A549 (cell line): ENCODE results near the gene SERPIND1. TPM values are rescaled to one million over a fixed set of nuclear protein-coding genes. Genes with fewer than 3 reads are reported as not detected.

Experiments
- ATAC-seq, 2 experiments: fragments of 200-7000 bp in 1 of 2; fragments of >200 bp in 1 of 2; cut with Nextera tagmentation in 1 of 2; cut with Tn5 transposase in 1 of 2; 3 replicates each; pipeline versions ENCODE4 v1.8.0 to v1.9.1; 2018 to 2020; ENCODE audit warnings: mild to moderate bottlenecking in 1 of 2, moderate library complexity in 1 of 2
- CTCF ChIA-PET: fragments of 300-600 bp; sonication (Branson Sonifier 250); formaldehyde crosslinking; extraction: SDS; loops from one replicate; lab custom pipeline; 2021; ENCODE audit warnings: antibody characterized with exemption, inconsistent platforms; lab: Yijun Ruan, JAX
- POLR2A ChIA-PET: fragments of 350-600 bp; formaldehyde crosslinking; extraction: SDS; loops from one replicate; lab custom pipeline; 2021; ENCODE audit warnings: antibody characterized with exemption, inconsistent platforms; lab: Yijun Ruan, JAX
- DNase-seq, 2 experiments: peaks; one replicate each; pipeline versions ENCODE4 v3.0.0 to v3.0.0-alpha.2; 2011 to 2016; ENCODE audit warnings: low read depth in 1 of 2, low spot score in 1 of 2
- FAIRE-seq: peaks from 2 replicates; lab custom pipeline; 2011; peaks lifted over from hg19 to GRCh38; lab: Jason Lieb, UNC
- H3K27ac ChIP-seq, 2 experiments: fragments of >200 bp; sonication (Bioruptor Twin); formaldehyde crosslinking; 3 replicates each; pipeline ENCODE4 v1.5.1; 2016 to 2017
- H3K4me1 ChIP-seq: fragments of >200 bp; sonication (Bioruptor Twin); formaldehyde crosslinking; 3 replicates; pipeline ENCODE4 v1.6.1; 2016
- H3K4me2 ChIP-seq: fragments of >200 bp; sonication (Bioruptor Twin); formaldehyde crosslinking; 3 replicates; pipeline ENCODE4 v1.6.1; 2016
- H3K4me3 ChIP-seq: fragments of >200 bp; sonication (Bioruptor Twin); formaldehyde crosslinking; 3 replicates; pipeline ENCODE4 v1.5.1; 2016
- H3K9me3 ChIP-seq: fragments of >200 bp; sonication (Bioruptor Twin); formaldehyde crosslinking; 3 replicates; pipeline ENCODE4 v1.6.1; 2016
- CEBPB ChIP-seq, 2 experiments: fragments of >200 bp in 1 of 2; sonication (Bioruptor Twin) in 1 of 2; formaldehyde crosslinking in 1 of 2; IDR thresholded peaks; 2 replicates each; pipeline ENCODE4 v1.6.1; 2012 to 2016
- CHD2 ChIP-seq: fragments of 150-350 bp; IDR thresholded peaks from 2 replicates; pipeline ENCODE4 v1.6.1; 2014; ENCODE audit warnings: low read length; ENCODE audit not compliant: partially characterized antibody
- FOSB ChIP-seq: fragments of 250-450 bp; sonication (Bioruptor Pico); IDR thresholded peaks from 2 replicates; pipeline ENCODE4 v1.5.0; 2020; ENCODE audit warnings: mild to moderate bottlenecking, moderate library complexity
- FOXS1 ChIP-seq: fragments of 250-450 bp; sonication (Bioruptor Pico); IDR thresholded peaks from 2 replicates; pipeline ENCODE4 v1.5.0; 2020; ENCODE audit warnings: mild to moderate bottlenecking, moderate library complexity
- HMGXB4 ChIP-seq: fragments of 250-450 bp; sonication (Bioruptor Pico); IDR thresholded peaks from 2 replicates; pipeline ENCODE4 v1.5.0; 2021; ENCODE audit warnings: mild to moderate bottlenecking, moderate library complexity, borderline replicate concordance
- JUN ChIP-seq, 2 experiments: fragments of >200 bp; sonication (Bioruptor Twin); formaldehyde crosslinking; IDR thresholded peaks; 2 replicates in 1 of 2; 3 replicates in 1 of 2; pipeline ENCODE4 v1.6.1; 2016 to 2017
- JUNB ChIP-seq: fragments of >200 bp; sonication (Bioruptor Twin); formaldehyde crosslinking; IDR thresholded peaks from 2 replicates; pipeline ENCODE4 v1.6.1; 2016
- KDM5A ChIP-seq: fragments of 200-600 bp; sonication (generic); IDR thresholded peaks from 2 replicates; pipeline ENCODE4 v1.6.1; 2016; ENCODE audit warnings: antibody characterized with exemption, mild to moderate bottlenecking
- NFE2L2 ChIP-seq: fragments of 150-350 bp; conservative IDR thresholded peaks from 2 replicates; pipeline ENCODE4 v1.6.1; 2014; ENCODE audit warnings: low read length
- PHF8 ChIP-seq: fragments of 200-600 bp; sonication (generic); IDR thresholded peaks from 2 replicates; pipeline ENCODE4 v1.6.1; 2016; ENCODE audit warnings: low read depth, mild to moderate bottlenecking, antibody characterized with exemption, moderate library complexity, borderline replicate concordance
- RARB ChIP-seq: fragments of 250-450 bp; sonication (Bioruptor Pico); IDR thresholded peaks from 2 replicates; pipeline ENCODE4 v1.8.0; 2021; ENCODE audit warnings: mild to moderate bottlenecking, moderate library complexity
- RFX5 ChIP-seq: fragments of 450-650 bp; IDR thresholded peaks from 2 replicates; pipeline ENCODE4 v1.7.1; 2014; ENCODE audit warnings: antibody characterized with exemption, mild to moderate bottlenecking, moderate library complexity
- SREBF2 ChIP-seq: fragments of 450-650 bp; IDR thresholded peaks from 2 replicates; pipeline ENCODE4 v1.6.1; 2014; ENCODE audit warnings: mild to moderate bottlenecking, moderate library complexity
- TP53 ChIP-seq: fragments of 250-450 bp; sonication (Bioruptor Pico); IDR thresholded peaks from 2 replicates; pipeline ENCODE4 v1.5.0; 2021; ENCODE audit warnings: mild to moderate bottlenecking, moderate library complexity
- WGBS: methylation state at CpG from one replicate; pipeline ENCODE4 v1.1.6; 2017; ENCODE audit errors: missing lambda C conversion rate; 5-methylcytosine and 5-hydroxymethylcytosine counted together
- polyA plus RNA-seq, 4 experiments: library from polyadenylated mRNA; depleted of rRNA in 3 of 4; stranded (reverse); fragments of >200 nt; fragmentation: RNase III in 1 of 4; extraction: RNeasy Plus Mini Kit Qiagen cat#74134 plus additional on column Dnase treatment in 1 of 4; gene quantifications; 2 replicates in 3 of 4; 3 replicates in 1 of 4; pipeline ENCODE4 v1.2.3, GENCODE V29; 2011 to 2017
- TF ChIP-seq, protein P1 (sequence below): fragments of >200 bp; sonication (Bioruptor Twin); formaldehyde crosslinking; IDR thresholded peaks from 2 replicates; pipeline ENCODE4 v1.6.1; 2016
- TF ChIP-seq, protein P2 (sequence below): fragments of 150-350 bp; IDR thresholded peaks from 2 replicates; pipeline ENCODE4 v1.6.1; 2014; ENCODE audit warnings: low read depth, mild to moderate bottlenecking, low read length
- TF ChIP-seq, protein P3 (sequence below): IDR thresholded peaks from 2 replicates; pipeline ENCODE4 v1.6.1; 2012

Gene SERPIND1
- polyA plus RNA-seq, 2 of the 4 experiments (the other 2 are of a cell fraction): not detected

DNA sequence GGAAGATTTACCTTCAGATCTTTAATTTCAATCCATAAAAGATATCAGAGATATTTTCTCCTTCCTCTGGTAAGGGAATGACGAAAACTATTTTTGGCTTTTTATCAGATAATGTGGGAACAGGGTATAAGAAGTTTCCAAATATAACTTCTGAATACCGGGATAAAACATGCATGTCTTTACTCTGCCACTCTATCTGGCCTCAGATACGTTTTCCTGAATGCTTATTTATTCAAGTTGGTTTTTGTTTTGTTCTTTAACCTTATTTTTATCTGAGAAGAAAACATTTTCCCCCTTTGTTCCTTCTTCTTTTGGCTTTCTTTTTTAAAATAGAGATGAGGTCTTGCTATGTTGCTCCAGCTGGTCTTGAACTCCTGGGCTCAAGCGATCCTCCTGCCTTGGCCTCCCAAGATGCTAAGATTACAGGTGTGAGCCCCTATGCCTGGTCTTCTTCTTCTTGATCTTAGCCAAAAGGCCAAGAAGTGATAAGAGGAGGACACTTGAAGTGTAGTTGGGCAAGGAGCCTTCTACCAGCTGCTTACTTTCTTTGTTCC lies 1.5 kb downstream of the SERPIND1 start:
- H3K9me3 ChIP-seq: no peaks in the 10 kb centered on the region
- DNase-seq: no peak
- peaks cover 24% of the 10 kb centered on the region for H3K4me1 ChIP-seq
- WGBS: 89% methylated on average over 4 of the region's 4 CpGs
- no peak overlapping the region for H3K27ac ChIP-seq
- ChIA-PET POLR2A (no interaction called here), CTCF (interaction anchor here (1.1 to 1.2 kb wide), 2 partner anchors 9 to 142 kb away, joined by 3 to 8 read pairs; no protein-coding TSS in a partner anchor)
- no peak for ATAC-seq
- no peak for FAIRE-seq
- TF ChIP-seq CHD2 (no peak), KDM5A (no peak)
- H3K4me2 ChIP-seq: no peak overlapping the region
- no peak overlapping the region for H3K4me3 ChIP-seq

DNA sequence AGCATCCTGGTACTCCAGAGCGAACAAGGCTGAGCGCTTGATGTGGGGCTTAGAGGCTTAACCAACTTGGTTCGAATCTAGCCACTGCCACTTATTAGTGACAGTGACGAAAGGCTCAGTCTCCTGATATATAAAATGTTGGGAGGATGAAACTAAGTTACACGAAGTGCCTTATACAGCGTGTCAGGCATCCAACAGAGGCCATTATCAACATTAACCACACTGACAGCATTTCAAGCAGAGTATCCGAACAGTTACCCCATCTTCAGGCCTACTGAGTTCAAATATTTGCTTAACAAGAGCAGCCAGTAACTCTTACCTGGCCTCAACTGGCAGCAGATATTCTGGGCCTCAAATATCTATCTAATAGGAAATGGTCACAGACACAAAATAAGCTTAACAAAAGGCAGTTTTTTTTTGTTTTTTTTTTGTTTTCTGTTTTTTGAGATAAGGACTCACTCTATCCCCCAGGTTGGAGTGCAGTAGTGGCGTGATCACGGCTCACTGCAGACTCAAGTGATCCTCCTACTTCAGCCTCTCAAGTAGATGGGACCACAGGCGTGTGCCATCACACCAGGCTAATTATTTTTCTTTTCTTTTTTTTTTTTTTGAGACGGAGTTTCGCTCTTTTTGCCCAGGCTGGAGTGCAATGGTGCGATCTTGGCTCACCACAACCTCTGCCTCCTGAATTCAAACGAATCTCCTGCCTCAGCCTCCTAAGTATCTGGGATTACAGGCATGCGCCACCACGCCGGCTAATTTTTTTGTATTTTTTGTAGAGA lies 2.9 kb downstream of the SERPIND1 start:
- FAIRE-seq: no peak
- no peak for DNase-seq
- ATAC-seq: no peak
- TF ChIP-seq FOSB (CRISPR knock-in tag): no peak
- no peak for TF ChIP-seq SREBF2
- TF ChIP-seq, protein P1, sequence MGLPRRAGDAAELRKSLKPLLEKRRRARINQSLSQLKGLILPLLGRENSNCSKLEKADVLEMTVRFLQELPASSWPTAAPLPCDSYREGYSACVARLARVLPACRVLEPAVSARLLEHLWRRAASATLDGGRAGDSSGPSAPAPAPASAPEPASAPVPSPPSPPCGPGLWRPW: no peak
- TF ChIP-seq TP53 (CRISPR knock-in tag): no peak
- TF ChIP-seq CEBPB (IDR thresholded peaks at IDR 0.05): no peak
- no peak for TF ChIP-seq PHF8
- TF ChIP-seq JUNB: no peak
- TF ChIP-seq, protein P2, sequence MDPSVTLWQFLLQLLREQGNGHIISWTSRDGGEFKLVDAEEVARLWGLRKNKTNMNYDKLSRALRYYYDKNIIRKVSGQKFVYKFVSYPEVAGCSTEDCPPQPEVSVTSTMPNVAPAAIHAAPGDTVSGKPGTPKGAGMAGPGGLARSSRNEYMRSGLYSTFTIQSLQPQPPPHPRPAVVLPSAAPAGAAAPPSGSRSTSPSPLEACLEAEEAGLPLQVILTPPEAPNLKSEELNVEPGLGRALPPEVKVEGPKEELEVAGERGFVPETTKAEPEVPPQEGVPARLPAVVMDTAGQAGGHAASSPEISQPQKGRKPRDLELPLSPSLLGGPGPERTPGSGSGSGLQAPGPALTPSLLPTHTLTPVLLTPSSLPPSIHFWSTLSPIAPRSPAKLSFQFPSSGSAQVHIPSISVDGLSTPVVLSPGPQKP: no peak
- TF ChIP-seq CHD2: no peak
- no peak for TF ChIP-seq RARB (CRISPR knock-in tag)
- no peak for TF ChIP-seq HMGXB4 (CRISPR knock-in tag)
- no peak for TF ChIP-seq JUN (IDR thresholded peaks at IDR 0.05)
- TF ChIP-seq NFE2L2: no peak
- no peak for TF ChIP-seq RFX5
- TF ChIP-seq, protein P3, sequence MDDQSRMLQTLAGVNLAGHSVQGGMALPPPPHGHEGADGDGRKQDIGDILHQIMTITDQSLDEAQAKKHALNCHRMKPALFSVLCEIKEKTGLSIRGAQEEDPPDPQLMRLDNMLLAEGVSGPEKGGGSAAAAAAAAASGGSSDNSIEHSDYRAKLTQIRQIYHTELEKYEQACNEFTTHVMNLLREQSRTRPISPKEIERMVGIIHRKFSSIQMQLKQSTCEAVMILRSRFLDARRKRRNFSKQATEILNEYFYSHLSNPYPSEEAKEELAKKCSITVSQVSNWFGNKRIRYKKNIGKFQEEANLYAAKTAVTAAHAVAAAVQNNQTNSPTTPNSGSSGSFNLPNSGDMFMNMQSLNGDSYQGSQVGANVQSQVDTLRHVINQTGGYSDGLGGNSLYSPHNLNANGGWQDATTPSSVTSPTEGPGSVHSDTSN: no peak
- no peak for TF ChIP-seq FOXS1 (CRISPR knock-in tag)
- TF ChIP-seq, all 56 proteins: peak for 0
- WGBS: 85% methylated on average over 17 of the region's 17 CpGs
- POLR2A ChIA-PET: no interaction called here
- peaks cover 24% of the 10 kb centered on the region for H3K4me1 ChIP-seq
- CTCF ChIA-PET: interaction anchor here (1.1 to 1.5 kb wide), 4 partner anchors 11 to 109 kb away, joined by 3 to 9 read pairs (median 4); no protein-coding TSS in a partner anchor
- no peak overlapping the region for H3K4me3 ChIP-seq
- H3K4me2 ChIP-seq: peak overlapping the region; percentile 49; the same call in 2 of the 3 replicates
- H3K9me3 ChIP-seq: no peaks in the 10 kb centered on the region
- H3K27ac ChIP-seq: peak overlapping the region; percentile 53 to 83; a peak in 4 of 6 replicates
